SK-N-MC (cell line): ENCODE data around the gene POC5.
"Not testable (repeated sequence)": the region's sequence is repeated elsewhere in the genome, so short reads cannot be mapped to it uniquely, and the experiment has no call there.

Experiments used
- DNase-seq: peaks from one replicate; pipeline ENCODE4 v3.0.0-alpha.2; 2011; ENCODE audit warnings: low read depth, low spot score
- H3K27ac ChIP-seq: fragments of 200-600 bp; sonication (generic); 2 replicates; pipeline ENCODE4 v1.5.1; 2016; ENCODE audit warnings: mixed run types
- H3K36me3 ChIP-seq: fragments of 200-600 bp; sonication (generic); 2 replicates; pipeline ENCODE4 v1.6.1; 2017; ENCODE audit warnings: antibody characterized with exemption, low read length, mixed read lengths; ENCODE audit not compliant: insufficient read depth
- H3K4me3 ChIP-seq: fragments of 200-600 bp; sonication (generic); 2 replicates; pipeline ENCODE4 v1.5.1; 2016
- H3K9ac ChIP-seq: fragments of 200-600 bp; sonication (generic); 2 replicates; pipeline ENCODE4 v1.8.0; 2017; ENCODE audit warnings: mixed run types, mixed read lengths; ENCODE audit not compliant: insufficient read length
- H3K9me3 ChIP-seq: fragments of 200-600 bp; sonication (generic); 2 replicates; pipeline ENCODE4 v1.6.1; 2017; ENCODE audit warnings: low read depth, mild to moderate bottlenecking, antibody characterized with exemption, low read length, moderate library complexity, mixed read lengths
- EZH2 ChIP-seq: fragments of 200-600 bp; sonication (generic); IDR thresholded peaks from one replicate; pipeline ENCODE4 v1.6.1; 2017; ENCODE audit warnings: antibody characterized with exemption
- FOXP2 ChIP-seq: optimal IDR thresholded peaks from 2 replicates; pipeline ENCODE3; 2011; ENCODE audit warnings: mild to moderate bottlenecking, moderate library complexity; ENCODE audit not compliant: insufficient read depth; ENCODE audit errors: extremely low read length, control extremely low read depth
- POLR2AphosphoS5 ChIP-seq: IDR thresholded peaks from 2 replicates; pipeline ENCODE4 v1.6.1; 2012; ENCODE audit warnings: mild to moderate bottlenecking, low read depth, low read length, borderline replicate concordance

The POC5 gene

GRCh38 chr5:75710637-75711036 lies 6.6 kb downstream of the POC5 start:
- Histone ChIP-seq H3K4me3 (no peak overlapping the region), H3K9me3 (no peaks in the 10 kb centered on the region), H3K9ac (no peak overlapping the region), H3K36me3 (peaks cover 59% of the 10 kb centered on the region), H3K27ac (no peak overlapping the region)
- TF ChIP-seq EZH2 (no peak), POLR2AphosphoS5 (no peak), FOXP2 (no peak)
- no peak for DNase-seq

DNA sequence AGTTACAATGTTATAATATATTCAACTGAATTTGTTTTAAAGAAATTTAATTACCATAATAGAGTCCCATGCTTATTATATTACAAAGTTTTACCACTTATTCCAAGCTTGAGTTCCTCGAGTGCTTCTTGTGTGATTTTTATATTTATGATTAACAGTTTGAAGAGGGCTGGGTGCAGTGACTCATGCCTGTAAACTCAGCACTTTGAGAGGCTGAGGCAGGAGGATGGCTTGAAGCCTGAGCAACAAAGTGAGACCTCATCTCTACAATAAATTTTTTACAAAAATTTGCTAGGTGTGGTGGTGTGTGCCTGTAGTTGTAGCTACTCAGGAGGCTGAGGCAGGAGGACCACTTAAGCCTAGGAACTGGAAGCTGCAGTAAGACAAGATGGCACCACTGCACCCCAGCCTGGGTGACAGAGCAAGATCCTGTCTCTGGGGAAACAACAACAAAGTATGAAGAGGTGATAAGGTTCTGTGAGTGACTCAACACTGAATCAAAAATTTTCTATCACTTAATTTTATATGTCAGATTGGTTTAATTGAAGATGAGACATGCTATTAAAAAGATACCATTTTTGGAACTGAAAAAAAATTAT lies 9.2 kb downstream of the POC5 start:
- H3K9me3 ChIP-seq: no peaks in the 10 kb centered on the region
- TF ChIP-seq EZH2 (no peak), FOXP2 (no peak), POLR2AphosphoS5 (no peak)
- H3K27ac ChIP-seq: no peak overlapping the region
- no peak overlapping the region for H3K9ac ChIP-seq
- no peak for DNase-seq
- H3K4me3 ChIP-seq: no peak overlapping the region
- H3K36me3 ChIP-seq: peaks cover 64% of the 10 kb centered on the region

DNA sequence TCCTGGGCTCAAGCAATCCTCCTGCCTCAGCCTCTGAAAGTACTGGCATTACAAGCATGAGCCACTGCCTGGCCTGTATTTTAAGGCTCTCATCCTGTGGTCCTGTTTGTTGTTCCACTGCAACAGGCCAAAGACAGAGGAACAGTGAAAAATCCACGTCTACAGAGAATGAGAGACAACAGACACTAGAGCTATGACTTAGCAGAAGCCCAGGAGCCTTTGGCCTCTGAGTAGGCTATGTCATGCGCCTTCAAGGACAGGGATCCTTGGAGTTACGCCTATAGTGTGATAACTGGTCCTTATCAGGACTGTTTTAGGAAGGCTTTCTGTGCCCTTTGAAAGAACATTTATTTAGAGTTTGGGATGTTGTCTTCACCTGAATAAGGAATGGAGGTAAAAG lies 10.5 kb downstream of the POC5 start:
- no peak overlapping the region for H3K4me3 ChIP-seq
- no peak overlapping the region for H3K27ac ChIP-seq
- peaks cover 64% of the 10 kb centered on the region for H3K36me3 ChIP-seq
- DNase-seq: no peak
- no peaks in the 10 kb centered on the region for H3K9me3 ChIP-seq
- TF ChIP-seq POLR2AphosphoS5 (no peak), FOXP2 (no peak), EZH2 (no peak)
- H3K9ac ChIP-seq: no peak overlapping the region

DNA sequence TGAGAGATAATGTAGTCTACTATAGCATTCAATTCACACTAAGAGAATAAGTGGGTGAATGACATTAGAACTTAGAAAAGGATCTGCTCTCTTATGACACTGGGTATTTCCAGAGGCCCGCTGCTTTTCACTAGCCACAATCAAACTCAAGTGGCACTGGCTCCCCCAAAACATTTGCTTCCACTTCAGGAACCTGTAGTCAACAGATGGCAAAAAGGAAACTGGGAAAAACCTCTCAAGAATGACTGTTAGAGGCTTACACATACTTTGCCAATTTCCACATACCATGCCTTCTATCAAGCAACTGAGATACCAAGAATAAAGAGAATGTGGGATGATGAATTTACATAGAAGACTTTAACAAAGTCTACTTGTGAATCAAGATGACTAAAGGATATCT lies 11.2 kb downstream of the POC5 start:
- Histone ChIP-seq H3K27ac (0 out of 2 replicates have a peak overlapping the region, but pooled peaks have one; percentile 12), H3K36me3 (peaks cover 60% of the 10 kb centered on the region), H3K4me3 (no peak overlapping the region), H3K9ac (no peak overlapping the region), H3K9me3 (no peaks in the 10 kb centered on the region)
- DNase-seq: no peak
- TF ChIP-seq FOXP2: no peak
- no peak for TF ChIP-seq POLR2AphosphoS5
- TF ChIP-seq EZH2: no peak

GRCh38 chr5:75701856-75702255 lies 15.4 kb downstream of the POC5 start:
- DNase-seq: no peak
- Histone ChIP-seq H3K27ac (no peak overlapping the region), H3K4me3 (no peak overlapping the region), H3K9me3 (no peaks in the 10 kb centered on the region), H3K9ac (no peak overlapping the region), H3K36me3 (peaks cover 32% of the 10 kb centered on the region)
- TF ChIP-seq POLR2AphosphoS5: no peak
- TF ChIP-seq EZH2: no peak
- TF ChIP-seq FOXP2: no peak

DNA sequence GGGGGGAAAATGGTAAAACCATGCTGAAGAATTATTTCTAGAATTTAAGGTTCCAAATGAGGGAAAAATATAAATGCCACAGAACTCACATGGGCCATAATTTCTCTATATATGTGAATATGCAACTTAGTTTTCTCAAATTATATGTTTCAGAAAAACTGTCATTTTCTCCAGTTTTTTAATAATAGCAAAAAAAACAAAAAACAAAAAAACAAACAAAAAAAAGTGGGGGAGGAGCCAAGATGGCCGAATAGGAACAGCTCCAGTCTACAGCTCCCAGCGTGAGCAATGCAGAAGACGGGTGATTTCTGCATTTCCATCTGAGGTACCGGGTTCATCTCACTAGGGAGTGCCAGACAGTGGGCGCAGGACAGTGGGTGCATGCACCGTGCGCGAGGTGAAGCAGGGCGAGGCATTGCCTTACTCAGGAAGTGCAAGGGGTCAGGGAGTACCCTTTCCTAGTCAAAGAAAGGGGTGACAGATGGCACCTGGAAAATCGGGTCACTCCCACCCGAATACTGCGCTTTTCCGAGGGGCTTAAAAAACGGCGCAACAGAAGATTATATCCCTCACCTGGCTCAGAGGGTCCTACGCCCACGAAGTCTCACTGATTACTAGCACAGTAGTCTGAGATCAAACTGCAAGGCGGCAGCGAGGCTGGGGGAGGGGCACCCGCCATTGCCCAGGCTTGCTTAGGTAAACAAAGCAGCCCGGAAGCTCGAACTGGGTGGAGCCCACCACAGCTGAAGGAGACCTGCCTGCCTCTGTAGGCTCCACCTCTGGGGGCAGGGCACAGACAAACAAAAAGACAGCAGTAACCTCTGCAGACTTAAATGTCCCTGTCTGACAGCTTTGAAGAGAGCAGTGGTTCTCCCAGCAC lies 21.5 kb downstream of the POC5 start:
- not testable (repeated sequence) for H3K27ac ChIP-seq, DNase-seq

GRCh38 chr5:75694781-75695180 lies 22.5 kb downstream of the POC5 start:
- no peak overlapping the region for H3K9ac ChIP-seq
- no peak overlapping the region for H3K4me3 ChIP-seq

More for the DNA sequence above, 21.5 kb downstream of the POC5 start:
- H3K9me3 ChIP-seq, H3K9ac ChIP-seq, H3K4me3 ChIP-seq: not testable (repeated sequence)
- H3K36me3 ChIP-seq: peaks cover 26% of the 10 kb centered on the region

GRCh38 chr5:75690669-75691068 lies 26.6 kb downstream of the POC5 start:
- Histone ChIP-seq H3K9me3 (no peaks in the 10 kb centered on the region), H3K27ac (no peak overlapping the region), H3K36me3 (peaks cover 70% of the 10 kb centered on the region), H3K9ac (no peak overlapping the region), H3K4me3 (no peak overlapping the region)
- TF ChIP-seq EZH2: no peak
- TF ChIP-seq FOXP2: no peak
- TF ChIP-seq POLR2AphosphoS5: no peak
- DNase-seq: no peak

More at GRCh38 chr5:75694781-75695180, 22.5 kb downstream of the POC5 start:
- no peaks in the 10 kb centered on the region for H3K9me3 ChIP-seq
- no peak overlapping the region for H3K27ac ChIP-seq
- TF ChIP-seq POLR2AphosphoS5 (no peak), FOXP2 (no peak), EZH2 (no peak)
- peaks cover 35% of the 10 kb centered on the region for H3K36me3 ChIP-seq
- DNase-seq: no peak
